Measurements from ENCODE around the gene LHFPL6. TPM values are rescaled to one million over a fixed set of nuclear protein-coding genes. Genes with fewer than 3 reads are reported as not detected.

The LHFPL6 gene
- total RNA-seq, 4 donors from 2014 or later, result 113 to 177 (median 146) TPM

DNA sequence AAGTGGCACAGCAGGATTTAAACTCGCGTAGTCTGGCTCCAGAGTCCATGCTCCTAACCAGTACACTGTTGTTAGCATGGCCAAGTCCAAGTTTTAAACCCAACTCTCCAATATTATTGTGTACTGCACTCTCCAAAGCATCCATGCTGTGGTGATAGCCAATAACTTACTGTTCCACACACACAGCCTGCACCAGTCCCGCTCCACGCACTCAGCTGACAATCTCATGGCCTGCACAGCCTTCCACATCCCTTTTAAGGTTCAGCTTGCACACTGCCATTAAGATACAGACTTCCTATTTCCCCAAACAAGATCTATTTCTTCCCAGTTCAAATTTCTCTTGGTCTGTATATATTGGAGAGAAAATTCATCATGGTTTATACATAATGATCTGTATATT, 80.7 kb downstream of the LHFPL6 start:
- no peaks in the 10 kb centered on the region for H3K9me3 ChIP-seq
- no peak for DNase-seq (ENCODE audit: low spot score in 2 of 2)
- H3K27me3 ChIP-seq, result no peaks in the 10 kb centered on the region
- TF ChIP-seq POLR2A (IDR thresholded peaks at IDR 0.05), result no peak
- 98 to 99% methylated on average over 4 of the region's 4 CpGs for WGBS, 2 donors
- no peak overlapping the region for H3K27ac ChIP-seq
- H3K4me3 ChIP-seq, result no peak overlapping the region
- no peaks in the 10 kb centered on the region for H3K36me3 ChIP-seq
- H3K4me1 ChIP-seq, result peaks cover 0 to 14% (median 0%) of the 10 kb centered on the region in 4 donors

DNA sequence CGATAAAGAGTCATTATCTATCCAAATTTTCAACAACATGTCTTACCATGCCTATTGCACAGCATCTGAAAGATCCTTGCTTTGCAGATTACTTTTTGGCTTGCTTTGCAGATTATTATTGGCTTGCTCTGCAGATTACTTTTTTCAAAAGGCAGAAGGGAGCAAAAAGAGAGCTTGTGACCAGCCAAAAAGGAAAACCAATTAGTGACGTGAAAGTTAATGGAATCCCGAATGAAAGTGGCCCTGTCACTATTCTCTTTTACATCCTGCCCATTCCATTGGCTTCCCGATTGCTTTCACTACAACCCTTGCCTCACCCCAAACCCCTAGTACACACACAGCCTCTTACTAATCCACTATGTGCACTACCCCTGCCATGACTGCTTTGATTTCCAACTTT, 81.3 kb downstream of the LHFPL6 start:
- no peaks in the 10 kb centered on the region for H3K27me3 ChIP-seq
- no peak overlapping the region for H3K4me3 ChIP-seq
- H3K36me3 ChIP-seq, result no peaks in the 10 kb centered on the region
- no peaks in the 10 kb centered on the region for H3K9me3 ChIP-seq
- H3K4me1 ChIP-seq, result peaks cover 0 to 17% (median under 1%) of the 10 kb centered on the region in 4 donors
- 35 to 36% methylated on average over 4 of the region's 4 CpGs for WGBS, 2 donors
- DNase-seq (ENCODE audit: low spot score in 2 of 2), result no peak
- H3K27ac ChIP-seq, result no peak overlapping the region
- TF ChIP-seq EP300 (IDR thresholded peaks at IDR 0.05), result no peak
- TF ChIP-seq, protein P1, sequence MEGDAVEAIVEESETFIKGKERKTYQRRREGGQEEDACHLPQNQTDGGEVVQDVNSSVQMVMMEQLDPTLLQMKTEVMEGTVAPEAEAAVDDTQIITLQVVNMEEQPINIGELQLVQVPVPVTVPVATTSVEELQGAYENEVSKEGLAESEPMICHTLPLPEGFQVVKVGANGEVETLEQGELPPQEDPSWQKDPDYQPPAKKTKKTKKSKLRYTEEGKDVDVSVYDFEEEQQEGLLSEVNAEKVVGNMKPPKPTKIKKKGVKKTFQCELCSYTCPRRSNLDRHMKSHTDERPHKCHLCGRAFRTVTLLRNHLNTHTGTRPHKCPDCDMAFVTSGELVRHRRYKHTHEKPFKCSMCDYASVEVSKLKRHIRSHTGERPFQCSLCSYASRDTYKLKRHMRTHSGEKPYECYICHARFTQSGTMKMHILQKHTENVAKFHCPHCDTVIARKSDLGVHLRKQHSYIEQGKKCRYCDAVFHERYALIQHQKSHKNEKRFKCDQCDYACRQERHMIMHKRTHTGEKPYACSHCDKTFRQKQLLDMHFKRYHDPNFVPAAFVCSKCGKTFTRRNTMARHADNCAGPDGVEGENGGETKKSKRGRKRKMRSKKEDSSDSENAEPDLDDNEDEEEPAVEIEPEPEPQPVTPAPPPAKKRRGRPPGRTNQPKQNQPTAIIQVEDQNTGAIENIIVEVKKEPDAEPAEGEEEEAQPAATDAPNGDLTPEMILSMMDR (IDR thresholded peaks at IDR 0.05), result no peak
- TF ChIP-seq POLR2A (IDR thresholded peaks at IDR 0.05), result no peak

DNA sequence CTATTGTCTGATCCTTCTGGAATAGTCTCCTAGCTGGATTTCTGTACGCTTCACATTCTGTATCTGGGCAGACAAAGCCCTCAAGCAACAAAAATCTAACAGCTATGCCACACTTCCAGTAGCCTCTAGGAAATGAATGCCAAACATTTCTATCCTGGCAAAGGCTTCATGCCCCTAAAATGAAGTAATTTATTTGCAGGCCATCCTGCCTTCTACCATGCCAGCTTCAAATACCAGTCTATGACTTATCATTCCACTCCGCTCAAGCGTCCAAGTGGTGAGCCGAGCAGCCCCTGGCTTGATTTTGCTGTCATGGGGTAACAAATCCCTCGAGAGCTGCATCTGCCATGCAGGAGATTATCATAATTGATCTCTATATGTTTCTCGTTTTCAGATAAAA, 86.9 kb downstream of the LHFPL6 start:
- DNase-seq (ENCODE audit: low spot score in 2 of 2), result no peak
- 33 to 53% methylated on average over 6 of the region's 6 CpGs for WGBS, 2 donors
- no peaks in the 10 kb centered on the region for H3K36me3 ChIP-seq
- no peaks in the 10 kb centered on the region for H3K9me3 ChIP-seq
- H3K4me1 ChIP-seq, result peaks cover 0 to 17% (median 9%) of the 10 kb centered on the region in 4 donors
- no peak overlapping the region for H3K4me3 ChIP-seq
- H3K27me3 ChIP-seq, result no peaks in the 10 kb centered on the region
- TF ChIP-seq EP300 (IDR thresholded peaks at IDR 0.05) (no peak), POLR2A (IDR thresholded peaks at IDR 0.05) (no peak)
- TF ChIP-seq, protein P1 (IDR thresholded peaks at IDR 0.05), result no peak
- no peak overlapping the region for H3K27ac ChIP-seq

DNA sequence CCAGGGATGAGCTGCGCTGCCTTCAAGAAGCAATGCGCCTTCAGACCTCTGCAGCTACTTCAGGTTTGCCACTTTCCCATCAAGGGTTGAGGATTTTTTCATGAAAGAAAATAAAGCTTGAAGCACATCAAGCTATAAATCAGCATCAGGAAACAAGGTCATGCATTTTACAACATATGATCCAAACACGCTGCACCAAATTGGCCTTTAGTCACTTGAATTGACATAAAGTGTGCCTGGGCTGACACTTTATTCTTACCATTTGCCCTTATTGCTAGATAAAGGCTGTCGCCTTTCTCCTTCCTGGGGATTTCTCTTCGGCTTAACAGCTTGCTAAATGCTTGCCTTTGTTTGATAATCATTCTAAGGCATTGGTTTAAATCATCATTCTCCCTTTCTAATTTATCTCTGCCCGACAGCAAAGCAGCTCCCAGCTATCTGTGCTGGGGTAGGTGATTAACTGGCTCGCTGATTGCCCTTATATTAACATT, 87.7 kb downstream of the LHFPL6 start:
- TF ChIP-seq, protein P1 (IDR thresholded peaks at IDR 0.05), result no peak
- TF ChIP-seq EP300 (IDR thresholded peaks at IDR 0.05) (no peak), POLR2A (IDR thresholded peaks at IDR 0.05) (no peak)
- 68 to 75% methylated on average over 7 of the region's 7 CpGs for WGBS, 2 donors
- no peak overlapping the region for H3K27ac ChIP-seq

DNA sequence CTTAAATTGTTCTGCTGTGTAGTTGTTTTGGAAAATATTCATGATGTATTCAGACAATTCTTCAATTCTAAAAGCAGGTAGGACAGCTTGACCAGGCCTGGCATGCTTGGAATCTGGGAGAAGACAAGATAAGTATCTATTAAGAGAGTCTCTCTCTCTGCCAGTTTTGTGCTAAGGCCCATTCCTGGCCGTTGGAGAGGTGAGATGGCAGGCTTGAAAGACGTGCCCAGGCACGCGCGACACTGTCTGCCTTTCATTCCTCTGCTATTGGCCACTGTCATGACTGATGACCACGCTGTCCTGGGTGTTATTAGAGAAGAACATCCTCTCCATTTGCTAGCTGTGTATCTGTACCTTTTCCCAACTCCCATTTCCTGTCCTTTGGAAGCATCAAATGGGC, 90.3 kb downstream of the LHFPL6 start:
- H3K36me3 ChIP-seq, result no peaks in the 10 kb centered on the region
- H3K4me3 ChIP-seq, result no peak overlapping the region
- no peaks in the 10 kb centered on the region for H3K9me3 ChIP-seq
- no peaks in the 10 kb centered on the region for H3K27me3 ChIP-seq
- TF ChIP-seq, protein P1 (IDR thresholded peaks at IDR 0.05), result no peak
- TF ChIP-seq POLR2A (IDR thresholded peaks at IDR 0.05) (no peak), EP300 (IDR thresholded peaks at IDR 0.05) (no peak)
- H3K4me1 ChIP-seq, result peaks cover 0 to 17% (median 9%) of the 10 kb centered on the region in 4 donors
- H3K27ac ChIP-seq, result no peak overlapping the region
- DNase-seq (ENCODE audit: low spot score in 2 of 2), result no peak
- WGBS, 2 donors, result 87 to 90% methylated on average over 6 of the region's 6 CpGs

More for the DNA sequence above, 87.7 kb downstream of the LHFPL6 start:
- no peaks in the 10 kb centered on the region for H3K27me3 ChIP-seq
- no peak for DNase-seq (ENCODE audit: low spot score in 2 of 2)
- peaks cover 0 to 17% (median 9%) of the 10 kb centered on the region in 4 donors for H3K4me1 ChIP-seq
- no peaks in the 10 kb centered on the region for H3K9me3 ChIP-seq
- no peaks in the 10 kb centered on the region for H3K36me3 ChIP-seq
- H3K4me3 ChIP-seq, result no peak overlapping the region

DNA sequence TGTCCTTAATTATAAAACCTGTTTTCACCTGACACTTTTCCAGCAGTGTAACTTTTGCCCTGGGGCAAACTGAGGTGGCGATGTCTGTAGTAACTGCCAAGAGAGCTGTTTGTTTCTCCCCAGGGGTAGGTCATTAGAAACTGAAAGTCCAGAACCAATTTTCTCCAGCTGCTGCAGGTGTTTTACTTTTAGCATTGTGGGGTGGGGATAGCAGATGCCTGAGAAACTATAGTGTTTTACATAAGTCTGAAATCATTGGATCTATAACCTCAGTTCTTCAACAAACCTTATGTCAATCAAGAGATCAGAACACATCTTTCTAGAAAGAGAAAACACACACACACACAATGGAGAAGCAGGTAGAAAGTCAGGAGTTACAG, 92.7 kb downstream of the LHFPL6 start:
- H3K36me3 ChIP-seq, result no peaks in the 10 kb centered on the region
- H3K4me1 ChIP-seq, result peaks cover 0 to 11% (median 2%) of the 10 kb centered on the region in 4 donors
- no peak for DNase-seq (ENCODE audit: low spot score in 2 of 2)
- no peak overlapping the region for H3K4me3 ChIP-seq
- TF ChIP-seq, protein P1 (IDR thresholded peaks at IDR 0.05), result no peak
- no peak for TF ChIP-seq POLR2A (IDR thresholded peaks at IDR 0.05)
- TF ChIP-seq EP300 (IDR thresholded peaks at IDR 0.05), result no peak
- H3K9me3 ChIP-seq, result no peaks in the 10 kb centered on the region
- 65 to 89% methylated on average over 1 of the region's 1 CpG for WGBS, 2 donors
- H3K27me3 ChIP-seq, result no peaks in the 10 kb centered on the region
- H3K27ac ChIP-seq, result no peak overlapping the region
